DOHH2 (cell line): ENCODE measurements around the gene SMC5.
"Not testable (repeated sequence)": the region's sequence is repeated elsewhere in the genome, so short reads cannot be mapped to it uniquely, and the experiment has no call there.

Source experiments
- EZH2phosphoT487 ChIP-seq: fragments of 200-600 bp; sonication (generic); IDR thresholded peaks from 2 replicates; pipeline ENCODE4 v1.6.1; 2017; ENCODE audit warnings: borderline replicate concordance, mild to moderate bottlenecking, antibody characterized with exemption, low read length, moderate library complexity, mixed read lengths
- TF ChIP-seq, protein P1 (sequence below): fragments of 200-600 bp; sonication (generic); IDR thresholded peaks from one replicate; pipeline ENCODE4 v1.5.1; 2014; ENCODE audit warnings: antibody characterized with exemption, mild to moderate bottlenecking, low read depth, low read length; ENCODE audit not compliant: poor library complexity, severe bottlenecking

DNA sequence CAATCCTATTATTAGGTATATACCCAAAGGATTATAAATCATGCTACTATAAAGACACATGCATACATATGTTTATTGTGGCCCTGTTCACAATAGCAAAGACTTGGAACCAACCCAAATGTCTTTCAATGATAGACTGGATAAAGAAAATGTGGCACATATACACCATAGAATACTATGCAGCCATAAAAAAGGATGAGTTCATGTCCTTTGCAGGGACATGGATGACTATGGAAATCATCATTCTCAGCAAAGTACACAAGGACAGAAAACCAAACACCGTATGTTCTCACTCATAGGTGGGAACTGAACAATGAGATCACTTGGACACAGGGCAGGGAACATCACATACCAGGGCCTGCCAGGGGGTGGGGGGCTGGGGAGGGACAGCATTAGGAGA, 12.8 kb upstream of the SMC5 start:
- TF ChIP-seq, protein P1, sequence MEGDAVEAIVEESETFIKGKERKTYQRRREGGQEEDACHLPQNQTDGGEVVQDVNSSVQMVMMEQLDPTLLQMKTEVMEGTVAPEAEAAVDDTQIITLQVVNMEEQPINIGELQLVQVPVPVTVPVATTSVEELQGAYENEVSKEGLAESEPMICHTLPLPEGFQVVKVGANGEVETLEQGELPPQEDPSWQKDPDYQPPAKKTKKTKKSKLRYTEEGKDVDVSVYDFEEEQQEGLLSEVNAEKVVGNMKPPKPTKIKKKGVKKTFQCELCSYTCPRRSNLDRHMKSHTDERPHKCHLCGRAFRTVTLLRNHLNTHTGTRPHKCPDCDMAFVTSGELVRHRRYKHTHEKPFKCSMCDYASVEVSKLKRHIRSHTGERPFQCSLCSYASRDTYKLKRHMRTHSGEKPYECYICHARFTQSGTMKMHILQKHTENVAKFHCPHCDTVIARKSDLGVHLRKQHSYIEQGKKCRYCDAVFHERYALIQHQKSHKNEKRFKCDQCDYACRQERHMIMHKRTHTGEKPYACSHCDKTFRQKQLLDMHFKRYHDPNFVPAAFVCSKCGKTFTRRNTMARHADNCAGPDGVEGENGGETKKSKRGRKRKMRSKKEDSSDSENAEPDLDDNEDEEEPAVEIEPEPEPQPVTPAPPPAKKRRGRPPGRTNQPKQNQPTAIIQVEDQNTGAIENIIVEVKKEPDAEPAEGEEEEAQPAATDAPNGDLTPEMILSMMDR, result not testable (repeated sequence)
- not testable (repeated sequence) for TF ChIP-seq EZH2phosphoT487
